Bone marrow (tissue), 2 donors: Measurements from ENCODE around the gene FALEC.
"Not testable (repeated sequence)": the region's sequence is repeated elsewhere in the genome, so short reads cannot be mapped to it uniquely, and the experiment has no call there.

Source experiments
- DNase-seq, 2 donors: peaks; one replicate each; lab custom pipeline; 2025; lab: John Stamatoyannopoulos, UW

The FALEC gene

DNA sequence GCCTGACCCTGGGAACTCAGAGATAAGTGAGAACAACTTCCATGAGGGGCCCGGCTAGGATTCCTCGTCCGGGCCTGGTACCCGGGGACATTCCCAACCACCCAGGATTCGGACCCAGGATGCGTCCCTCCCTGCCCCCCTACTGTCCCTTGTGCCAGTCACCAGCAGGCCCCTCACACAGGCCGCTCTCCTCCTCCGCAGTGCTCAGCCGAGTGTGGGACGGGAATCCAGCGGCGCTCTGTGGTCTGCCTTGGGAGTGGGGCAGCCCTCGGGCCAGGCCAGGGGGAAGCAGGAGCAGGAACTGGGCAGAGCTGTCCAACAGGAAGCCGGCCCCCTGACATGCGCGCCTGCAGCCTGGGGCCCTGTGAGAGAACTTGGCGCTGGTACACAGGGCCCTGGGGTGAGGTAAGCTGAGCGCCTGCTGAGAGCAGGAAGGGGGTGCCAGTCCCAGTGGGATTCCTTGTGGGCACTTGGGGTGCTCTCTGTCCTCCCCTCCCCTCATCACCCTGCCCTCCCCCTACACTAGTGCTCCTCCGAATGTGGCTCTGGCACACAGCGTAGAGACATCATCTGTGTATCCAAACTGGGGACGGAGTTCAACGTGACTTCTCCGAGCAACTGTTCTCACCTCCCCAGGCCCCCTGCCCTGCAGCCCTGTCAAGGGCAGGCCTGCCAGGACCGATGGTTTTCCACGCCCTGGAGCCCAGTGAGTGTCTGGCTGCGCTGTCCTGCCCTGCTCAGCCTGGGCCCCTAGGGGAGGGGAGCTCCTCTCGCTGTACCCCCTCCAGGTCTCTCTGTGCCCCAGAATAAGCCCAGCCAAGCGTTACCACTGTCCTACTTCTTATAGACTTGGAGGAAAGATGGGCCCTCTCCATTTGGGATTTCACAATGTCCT is 43.5 kb downstream of the FALEC start:
- no peak for DNase-seq

DNA sequence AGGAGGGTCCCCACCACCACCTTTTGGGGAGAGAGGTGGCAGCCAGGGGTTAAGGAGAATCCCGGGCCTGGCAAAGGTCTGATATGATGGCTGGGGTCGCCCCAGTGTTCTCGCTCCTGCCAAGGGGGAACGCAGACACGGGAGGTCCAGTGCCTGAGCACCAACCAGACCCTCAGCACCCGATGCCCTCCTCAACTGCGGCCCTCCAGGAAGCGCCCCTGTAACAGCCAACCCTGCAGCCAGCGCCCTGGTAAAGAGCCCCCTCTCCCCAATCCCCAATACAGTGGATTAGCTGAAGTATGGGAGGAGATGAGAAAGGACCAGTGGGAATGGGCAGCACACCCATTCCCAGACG is 44.1 kb downstream of the FALEC start:
- DNase-seq, result no peak

DNA sequence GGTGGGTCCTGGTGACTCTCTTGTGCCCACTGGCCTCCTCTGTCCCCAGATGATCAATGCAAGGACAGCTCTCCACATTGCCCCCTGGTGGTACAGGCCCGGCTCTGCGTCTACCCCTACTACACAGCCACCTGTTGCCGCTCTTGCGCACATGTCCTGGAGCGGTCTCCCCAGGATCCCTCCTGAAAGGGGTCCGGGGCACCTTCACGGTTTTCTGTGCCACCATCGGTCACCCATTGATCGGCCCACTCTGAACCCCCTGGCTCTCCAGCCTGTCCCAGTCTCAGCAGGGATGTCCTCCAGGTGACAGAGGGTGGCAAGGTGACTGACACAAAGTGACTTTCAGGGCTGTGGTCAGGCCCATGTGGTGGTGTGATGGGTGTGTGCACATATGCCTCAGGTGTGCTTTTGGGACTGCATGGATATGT is 44.5 kb downstream of the FALEC start:
- peak in 1 of 2 donors; percentile 26 for DNase-seq

DNA sequence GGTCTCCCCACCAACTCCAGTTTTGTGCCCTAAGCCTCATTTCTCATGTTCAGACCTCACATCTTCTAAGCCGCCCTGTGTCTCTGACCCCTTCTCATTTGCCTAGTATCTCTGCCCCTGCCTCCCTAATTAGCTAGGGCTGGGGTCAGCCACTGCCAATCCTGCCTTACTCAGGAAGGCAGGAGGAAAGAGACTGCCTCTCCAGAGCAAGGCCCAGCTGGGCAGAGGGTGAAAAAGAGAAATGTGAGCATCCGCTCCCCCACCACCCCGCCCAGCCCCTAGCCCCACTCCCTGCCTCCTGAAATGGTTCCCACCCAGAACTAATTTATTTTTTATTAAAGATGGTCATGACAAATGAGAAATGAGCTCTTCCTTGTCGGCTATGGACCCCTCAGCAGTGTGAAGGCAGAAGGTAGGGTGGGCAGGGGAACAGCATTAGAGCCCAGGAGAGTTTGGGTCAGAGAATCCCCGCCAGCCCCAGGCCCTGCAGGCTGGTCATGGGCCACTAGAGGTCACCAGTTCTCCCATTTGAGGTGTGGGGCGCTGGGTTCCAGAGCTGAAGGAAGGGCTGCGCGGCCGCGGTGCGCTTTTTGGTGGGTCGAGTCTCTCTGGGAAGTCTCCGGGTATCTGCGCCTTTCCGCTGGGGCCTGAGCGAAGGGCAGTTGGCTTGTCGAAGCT is 45.2 kb downstream of the FALEC start:
- DNase-seq, result peak in 1 of 2 donors; percentile 83

DNA sequence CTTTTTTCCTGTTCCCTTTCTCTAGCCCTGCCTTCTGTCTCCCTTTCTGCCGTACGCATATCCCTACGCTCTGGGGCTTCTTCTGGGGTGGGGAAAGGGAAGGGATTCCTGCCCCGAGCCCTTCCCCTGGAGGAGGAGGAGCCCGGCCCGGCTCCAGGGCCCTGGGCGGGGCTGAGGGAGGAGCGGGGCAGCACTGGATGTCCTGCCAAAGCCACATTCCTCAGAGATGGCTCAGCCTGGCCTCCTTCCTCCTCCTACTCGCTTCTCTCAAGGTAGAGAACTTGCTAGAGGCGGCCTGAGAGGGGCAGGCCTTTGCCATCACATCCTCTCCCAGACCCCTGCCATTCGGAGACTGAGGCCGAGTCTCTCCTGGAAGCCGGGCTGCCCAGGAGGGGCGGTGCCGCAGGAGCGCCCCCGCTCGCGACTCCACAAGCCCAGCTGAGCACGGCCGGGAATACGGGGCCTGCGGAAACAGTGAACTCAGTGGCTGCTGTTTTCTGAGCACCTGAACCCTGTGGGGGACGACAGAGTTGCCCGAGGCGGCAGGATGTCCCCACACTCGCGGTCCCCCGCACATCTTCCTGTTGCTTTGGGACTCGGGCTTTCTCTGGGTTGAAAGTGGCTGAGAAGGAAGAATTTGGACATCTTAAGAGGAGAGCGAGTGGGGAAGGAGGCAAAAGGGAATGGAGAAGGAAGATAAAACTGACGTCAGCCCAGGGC is 45.9 kb downstream of the FALEC start:
- peak; percentile 74 to 83 for DNase-seq

DNA sequence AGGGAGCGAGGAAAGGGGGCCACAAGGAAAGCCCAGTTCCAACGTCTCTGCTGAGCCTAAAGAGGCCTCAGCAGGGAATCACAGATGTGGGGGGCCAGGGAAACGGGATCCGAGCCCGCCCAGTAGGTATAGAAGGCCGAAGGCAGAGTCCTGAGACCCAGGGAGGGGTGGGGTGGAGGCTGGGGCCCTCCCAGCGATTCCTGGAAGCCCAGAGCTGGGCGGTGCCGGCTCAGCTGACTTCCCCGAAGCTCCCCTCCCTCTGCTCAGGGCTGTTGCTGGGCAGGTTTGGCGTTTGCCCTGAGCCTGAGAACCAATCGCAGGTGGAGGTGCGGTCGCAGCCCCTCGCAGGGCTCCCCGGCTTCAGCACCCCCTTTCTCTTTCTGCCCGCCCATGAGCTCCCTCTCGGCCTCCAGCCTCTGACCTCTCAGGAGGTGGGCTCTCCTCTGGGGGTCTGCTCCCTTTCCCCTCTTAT is 46.5 kb downstream of the FALEC start:
- peak; percentile 44 to 83 for DNase-seq

DNA sequence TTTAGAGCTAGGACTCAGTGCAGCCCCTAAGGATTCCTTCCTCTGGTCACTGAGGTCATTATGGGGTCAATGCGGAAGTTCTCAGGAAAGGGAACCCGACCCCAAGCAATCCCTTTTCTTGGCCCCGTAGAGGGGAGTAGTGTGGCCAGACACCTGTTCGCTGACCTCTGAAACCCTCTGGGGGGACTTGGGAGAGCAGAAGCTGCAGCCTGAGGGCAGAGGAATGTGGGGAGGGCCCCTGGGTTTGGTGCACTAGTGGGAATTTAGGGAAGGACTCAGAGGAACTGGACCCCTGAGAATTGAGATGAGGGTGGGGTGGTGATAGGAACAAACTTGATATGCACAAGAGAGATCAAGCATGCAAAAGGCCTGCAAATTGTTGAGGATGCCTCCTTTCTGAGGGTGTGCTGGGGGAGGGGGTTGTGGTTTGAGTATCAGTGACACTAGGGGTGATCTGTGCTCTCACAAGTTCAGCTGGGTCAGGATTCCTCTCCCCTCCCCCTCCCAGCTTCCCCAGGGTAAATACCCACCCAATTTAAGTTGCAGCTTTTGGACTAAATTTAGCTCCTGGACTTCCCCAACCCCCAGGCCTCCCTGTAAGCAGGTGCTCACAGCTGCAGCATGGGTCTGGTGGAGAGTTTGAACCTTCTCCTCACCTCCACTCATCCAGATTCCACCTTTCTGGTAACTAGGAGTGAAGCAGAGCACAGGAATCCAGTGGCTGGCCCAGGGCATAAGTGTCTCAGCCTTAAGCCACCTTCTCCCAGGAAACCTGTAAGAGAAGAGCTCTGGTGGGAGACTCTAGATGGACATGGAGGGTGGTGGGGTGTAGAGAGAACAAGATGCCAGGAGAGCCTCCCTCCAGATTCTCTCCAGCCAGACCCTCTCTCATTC is 47.1 kb downstream of the FALEC start:
- no peak for DNase-seq

DNA sequence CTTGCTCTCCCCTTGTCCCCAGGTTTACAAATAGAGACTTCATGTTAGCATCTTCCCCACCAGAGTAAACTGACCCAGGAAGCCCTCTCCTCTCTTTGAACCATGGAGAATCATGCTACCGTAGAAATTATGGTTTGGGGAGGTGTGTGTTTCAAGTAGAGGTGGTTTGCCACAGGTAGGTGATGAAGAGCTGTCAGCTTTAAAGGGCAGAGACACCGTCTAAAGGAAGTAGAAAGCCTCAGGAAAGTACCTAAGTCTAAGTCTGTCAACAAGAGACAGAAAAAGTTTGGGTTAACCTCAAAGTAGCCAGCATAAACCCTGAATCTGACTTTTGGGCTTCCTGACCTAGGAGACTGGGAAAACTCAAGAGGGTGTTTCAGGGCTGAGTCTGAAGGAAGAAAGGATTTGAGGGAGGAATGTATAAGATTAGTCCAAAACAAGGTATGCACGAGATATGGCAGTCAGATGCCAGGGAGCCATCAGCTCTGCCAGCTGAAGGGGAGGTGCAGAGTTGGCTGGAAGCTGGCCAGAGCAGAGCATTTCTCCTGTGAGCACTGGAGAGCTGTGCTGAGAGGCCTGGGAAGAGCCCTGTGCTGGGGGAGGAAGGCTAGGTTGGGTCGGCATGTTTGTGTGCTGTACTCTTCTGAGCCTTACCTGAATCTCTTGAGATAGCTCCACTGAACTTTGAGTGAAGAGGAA is 47.9 kb downstream of the FALEC start:
- DNase-seq, result no peak

DNA sequence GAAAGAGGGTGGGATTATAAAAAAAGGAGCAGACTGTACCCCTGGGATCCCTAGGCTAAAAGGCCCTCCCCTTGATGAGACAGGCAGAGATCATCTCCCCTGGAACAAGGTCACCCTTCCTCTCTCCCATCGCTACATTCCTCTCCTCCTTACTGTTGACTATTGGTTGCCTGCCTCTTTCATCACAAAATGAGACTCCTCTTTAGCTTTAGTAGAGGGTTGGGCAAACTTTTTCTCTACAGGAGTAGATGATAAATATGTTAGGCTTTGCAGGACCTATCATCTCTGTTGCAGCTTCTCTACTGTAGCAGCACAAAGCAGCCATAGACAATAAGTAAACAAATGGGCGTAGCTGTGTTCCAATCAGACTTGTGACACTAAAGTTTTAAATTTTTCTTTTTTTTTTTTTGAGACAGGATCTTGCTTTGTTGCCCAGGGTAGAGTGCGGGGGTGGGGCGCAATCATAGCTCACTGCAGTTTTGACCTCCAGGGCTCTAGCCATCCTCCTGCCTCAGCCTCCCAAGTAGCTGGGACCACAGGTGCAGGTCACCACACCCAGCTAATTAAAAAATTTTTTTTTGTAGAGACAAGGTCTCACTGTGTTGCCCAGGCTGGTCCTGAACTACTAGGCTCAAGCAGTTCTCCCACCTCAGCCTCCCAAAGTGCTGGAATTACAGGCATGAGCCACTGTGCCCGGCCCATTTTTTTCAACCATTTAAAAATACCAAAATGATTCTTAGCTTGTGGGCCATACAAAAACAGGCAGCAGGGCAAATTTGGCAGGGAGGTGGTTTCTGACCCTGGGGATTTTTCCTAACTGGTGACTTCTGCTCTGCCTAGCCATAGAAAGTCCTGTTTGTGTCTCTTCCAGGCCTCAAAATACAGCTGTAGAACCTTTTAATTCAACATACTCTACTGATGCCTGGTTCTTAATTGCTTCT is 48.8 kb downstream of the FALEC start:
- no peak for DNase-seq

DNA sequence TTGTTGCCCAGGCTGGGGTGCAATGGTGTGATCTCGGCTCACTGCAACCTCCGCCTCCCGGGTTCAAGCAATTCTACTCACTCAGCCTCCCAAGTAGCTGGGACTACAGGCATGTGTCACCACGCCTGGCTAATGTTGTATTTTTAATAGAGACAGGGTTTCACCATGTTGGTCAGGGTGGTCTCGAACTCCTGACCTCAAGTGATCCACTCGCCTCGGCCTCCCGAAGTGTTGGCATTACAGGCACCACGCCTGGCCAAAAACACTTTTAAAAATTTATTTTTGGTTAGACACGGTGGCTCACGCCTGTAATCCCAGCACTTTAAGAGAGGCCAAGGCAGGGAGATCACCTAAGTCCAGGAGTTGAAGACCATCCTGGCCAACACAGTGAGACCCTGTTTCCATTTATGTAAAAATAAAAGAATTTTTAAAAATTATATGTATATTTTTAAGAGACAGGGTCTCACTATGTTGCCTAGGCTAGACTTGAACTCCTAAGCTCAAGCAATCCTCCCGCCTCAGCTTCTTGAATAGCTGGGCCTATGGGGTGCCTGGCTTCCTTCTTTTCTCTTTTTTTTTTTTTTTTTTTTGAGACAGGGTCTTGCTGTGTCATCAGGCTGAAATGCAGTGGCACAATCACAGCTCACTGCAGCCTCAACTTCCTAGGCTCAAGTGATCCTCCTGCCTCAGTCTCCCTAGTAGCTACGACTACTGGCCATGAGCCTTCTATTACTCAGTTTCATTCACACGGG is 49.9 kb downstream of the FALEC start:
- DNase-seq, result not testable (repeated sequence)

DNA sequence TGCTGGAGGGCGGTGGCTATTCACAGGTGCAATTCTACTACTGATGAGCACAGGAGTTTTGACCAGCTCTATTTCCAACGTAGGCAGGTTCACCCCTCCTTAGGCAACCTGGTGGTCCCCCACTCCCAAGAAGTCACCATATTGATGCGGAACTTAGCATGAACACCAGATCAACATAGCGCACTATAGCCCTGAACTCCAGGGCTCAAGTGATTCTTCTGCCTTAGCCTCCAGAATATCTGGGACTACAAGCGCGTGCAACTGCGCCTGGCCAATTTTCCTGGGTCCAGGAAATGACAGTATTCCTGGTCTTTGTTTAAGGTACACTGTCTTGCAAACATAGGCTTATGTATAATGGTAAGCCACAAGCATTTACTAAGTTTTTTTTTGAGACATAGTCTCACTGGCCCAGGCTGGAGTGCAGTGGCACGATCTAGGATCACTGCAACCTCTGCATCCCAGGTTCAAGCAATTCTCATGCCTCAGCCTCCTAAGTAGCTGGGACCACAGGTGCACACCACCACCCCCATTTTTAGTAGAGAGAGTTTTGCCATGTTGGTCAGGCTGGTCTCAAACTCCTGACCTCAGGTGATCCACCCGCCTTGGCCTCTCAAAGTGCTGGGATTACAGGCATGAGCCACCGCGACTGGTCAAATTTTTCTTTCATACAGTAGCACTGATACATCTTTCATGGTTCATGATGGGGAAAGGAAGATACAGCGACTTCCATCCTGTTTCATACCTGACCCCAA is 51.2 kb downstream of the FALEC start:
- DNase-seq, result no peak

DNA sequence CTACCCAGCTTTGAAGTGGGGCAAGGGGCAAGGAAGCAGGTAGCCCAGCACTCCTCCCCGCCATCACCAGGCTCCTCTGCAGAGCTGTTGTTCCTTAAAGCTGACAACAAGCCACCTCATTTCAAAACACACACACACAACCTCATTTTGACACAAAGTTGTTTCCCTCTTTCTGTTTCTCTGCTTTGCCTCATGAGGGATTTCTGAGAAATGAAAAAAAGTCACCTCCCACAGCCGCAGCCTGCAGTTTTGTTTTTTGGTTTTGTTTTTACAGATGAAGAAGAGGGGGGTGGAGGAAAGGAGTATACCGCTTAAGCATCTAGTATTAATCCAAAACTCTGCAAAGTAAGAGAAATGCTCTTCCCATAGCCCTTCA is 51.8 kb downstream of the FALEC start:
- DNase-seq, result peak in 1 of 2 donors; percentile 73

DNA sequence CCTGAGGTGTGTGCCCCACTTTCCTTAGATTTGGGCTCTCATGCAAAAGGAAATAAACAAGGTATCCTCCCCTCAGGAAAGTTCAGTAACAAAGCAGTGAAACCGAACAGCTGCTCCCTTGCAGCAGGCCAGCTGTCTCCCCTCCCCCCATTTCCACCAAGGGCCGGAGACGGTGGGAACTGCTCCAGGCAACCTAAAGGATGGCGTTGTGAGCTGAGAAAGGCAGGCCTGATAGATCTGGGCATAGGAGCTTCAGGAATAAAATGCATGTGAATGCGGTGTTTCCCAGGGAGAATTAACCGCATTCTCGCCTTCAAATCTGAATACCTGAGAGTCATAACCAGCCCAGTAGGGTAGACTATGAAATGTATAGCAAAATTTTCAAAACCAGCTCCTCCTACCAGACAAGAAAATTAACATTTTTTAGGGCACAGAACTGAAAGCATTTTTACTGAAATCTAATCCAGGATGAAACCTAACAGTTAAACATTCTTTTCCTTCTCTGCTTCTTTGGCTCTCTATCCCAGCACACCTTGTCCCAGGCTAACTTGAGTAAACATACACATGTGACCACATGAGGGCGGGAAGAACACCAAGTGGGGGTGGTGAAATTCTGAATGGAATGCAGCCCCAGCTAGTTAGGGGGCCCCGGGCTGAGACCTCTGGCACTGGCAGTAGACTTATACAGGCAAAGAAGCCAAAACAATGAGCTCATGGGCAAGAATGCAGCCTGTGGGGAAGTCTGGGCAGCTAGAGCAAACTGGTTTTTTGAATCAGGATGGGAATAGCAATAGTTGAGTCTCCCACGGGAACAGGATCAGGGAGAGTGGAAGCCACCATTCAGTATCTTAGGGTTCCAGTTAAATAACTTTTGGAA is 52.4 kb downstream of the FALEC start:
- no peak for DNase-seq

DNA sequence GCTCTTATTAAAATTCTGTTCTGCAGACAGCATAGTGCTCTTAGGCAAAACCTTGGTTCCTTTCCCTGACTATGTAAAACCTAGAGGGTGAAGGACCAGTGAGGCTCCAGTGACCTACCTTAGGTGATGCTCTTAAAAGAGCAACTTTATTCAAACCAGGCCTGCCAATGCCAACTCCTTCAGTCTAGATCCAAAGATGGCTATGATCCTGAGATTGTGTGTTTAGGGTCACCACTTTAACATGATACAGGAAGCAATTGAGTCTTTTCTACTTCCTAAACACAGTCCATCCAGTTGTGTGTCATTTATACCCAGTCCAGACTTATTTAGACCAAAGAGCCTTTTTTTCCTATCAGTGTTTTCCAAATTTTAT is 53.0 kb downstream of the FALEC start:
- no peak for DNase-seq

DNA sequence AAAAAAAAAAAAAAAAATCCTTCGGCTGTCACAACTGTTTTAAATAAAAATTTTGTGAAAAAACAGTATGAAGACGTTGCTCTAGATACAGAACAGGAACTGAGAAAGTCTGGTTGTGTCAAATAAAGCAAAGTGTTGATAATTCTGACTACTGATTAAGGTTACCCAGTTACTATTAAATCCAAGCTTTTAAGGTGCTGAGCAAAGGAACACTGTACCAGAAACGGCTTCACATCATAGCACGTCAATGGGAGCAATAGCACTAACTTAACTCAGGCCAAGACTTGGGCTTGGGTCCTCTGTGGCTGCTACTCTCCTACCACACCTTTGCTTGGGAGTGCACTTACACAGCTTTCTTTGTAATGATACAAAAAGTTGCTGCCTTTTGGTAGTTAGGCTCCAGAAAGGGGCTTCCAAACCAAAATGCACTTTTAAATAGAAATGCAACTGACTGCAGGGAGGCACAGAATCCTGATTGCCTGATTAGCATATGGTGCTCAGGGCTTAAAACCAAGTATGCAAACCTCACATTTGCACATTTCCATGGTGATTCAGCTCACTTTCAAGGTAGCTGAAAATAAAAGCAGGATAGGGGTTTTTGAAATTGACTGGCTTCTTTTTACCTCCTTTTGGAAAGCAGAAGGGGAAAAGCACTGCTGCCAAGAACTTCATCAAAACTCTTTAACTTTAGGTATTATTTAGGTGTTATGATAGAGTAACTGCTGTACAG is 57.5 kb downstream of the FALEC start:
- no peak for DNase-seq

DNA sequence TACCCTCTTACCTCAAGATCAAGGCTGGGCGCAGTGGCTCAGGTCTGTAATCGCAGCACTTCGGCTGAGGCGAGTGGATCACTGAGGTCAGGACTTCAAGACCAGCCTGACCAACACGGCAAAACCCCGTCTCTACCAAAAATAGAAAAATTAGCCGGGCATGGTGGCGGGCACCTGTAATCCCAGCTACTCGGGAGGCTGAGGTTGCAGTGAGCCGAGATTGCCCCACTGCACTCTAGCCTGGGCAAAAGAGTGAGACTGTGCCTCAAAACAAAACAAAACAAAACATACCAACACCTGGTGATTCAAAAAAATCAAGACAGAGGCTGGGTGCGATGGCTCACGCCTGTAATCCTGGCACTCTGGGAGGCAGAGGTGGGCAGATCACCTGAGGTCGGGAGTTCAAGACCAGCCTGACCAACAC is 58.1 kb downstream of the FALEC start:
- DNase-seq, result not testable (repeated sequence)
